GM18511 (cell line): Measurements from ENCODE around the gene CYP19A1.
"Not testable (repeated sequence)": the region's sequence is repeated elsewhere in the genome, so short reads cannot be mapped to it uniquely, and the experiment has no call there.

Experiments used
- ATAC-seq: cut with Tn5 transposase; IDR thresholded peaks from one replicate; pipeline ENCODE4 v1.9.1; 2021; ENCODE audit warnings: mild to moderate bottlenecking, moderate library complexity; ENCODE audit not compliant: unreplicated experiment

The CYP19A1 gene

DNA sequence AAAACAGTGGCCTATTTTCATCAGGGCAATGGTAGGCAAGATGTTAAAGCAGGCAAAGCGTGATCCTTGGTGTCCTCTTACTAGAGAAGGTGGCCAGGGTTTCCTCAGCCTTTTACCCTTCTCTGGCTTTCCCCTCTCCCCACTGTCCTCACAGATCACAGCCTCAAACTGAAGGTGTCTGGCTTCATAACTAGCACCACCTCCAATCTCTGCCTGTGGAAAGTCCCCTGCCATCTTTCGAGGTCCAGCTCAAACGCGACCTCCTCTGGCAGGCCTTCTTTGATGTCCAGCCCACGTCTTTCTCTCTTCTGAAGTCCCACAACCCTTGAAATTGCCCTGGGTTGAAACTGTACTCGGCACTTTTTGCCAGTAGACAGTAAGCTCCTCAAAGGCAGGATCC, 35.9 kb downstream of the CYP19A1 start:
- no peak for ATAC-seq

DNA sequence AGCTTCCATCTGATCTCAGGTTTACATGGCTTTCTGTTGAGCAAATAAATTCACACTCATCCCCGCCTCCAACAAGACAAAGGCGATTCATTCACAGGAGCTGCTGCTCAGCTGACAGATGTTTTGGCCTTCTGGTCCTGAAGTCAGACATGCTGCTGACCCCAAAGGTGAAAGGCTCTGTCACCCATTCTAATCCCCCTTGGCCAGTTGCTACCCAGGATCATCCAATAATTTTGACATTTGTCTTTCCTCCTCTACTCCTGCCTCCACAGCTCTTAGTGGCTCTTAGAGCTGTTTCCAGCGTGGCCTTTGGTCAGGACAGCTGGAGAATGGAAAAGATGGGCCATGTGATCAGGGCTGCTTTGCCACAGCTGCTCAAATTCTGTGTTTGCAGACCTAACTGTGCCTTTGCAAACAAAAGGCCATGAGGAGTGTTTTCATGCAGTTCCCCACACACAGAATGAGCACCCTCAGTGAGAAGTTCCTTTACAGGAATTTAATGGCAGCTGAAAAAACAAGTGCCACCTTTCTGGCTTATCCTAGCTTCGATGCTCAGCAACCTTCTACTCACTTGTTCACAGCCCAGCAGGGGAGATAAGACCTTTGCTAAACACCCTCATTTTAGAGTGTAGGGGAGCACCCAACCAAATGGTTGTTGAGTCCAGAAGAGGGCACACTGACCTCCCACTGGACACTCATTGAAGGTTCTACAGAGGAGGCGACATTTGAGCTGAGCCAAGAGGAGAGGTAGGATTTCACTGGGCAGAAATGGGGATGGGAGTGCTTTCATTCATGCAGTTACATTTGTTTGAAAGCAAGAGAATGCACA, 39.0 kb downstream of the CYP19A1 start:
- ATAC-seq: no peak

DNA sequence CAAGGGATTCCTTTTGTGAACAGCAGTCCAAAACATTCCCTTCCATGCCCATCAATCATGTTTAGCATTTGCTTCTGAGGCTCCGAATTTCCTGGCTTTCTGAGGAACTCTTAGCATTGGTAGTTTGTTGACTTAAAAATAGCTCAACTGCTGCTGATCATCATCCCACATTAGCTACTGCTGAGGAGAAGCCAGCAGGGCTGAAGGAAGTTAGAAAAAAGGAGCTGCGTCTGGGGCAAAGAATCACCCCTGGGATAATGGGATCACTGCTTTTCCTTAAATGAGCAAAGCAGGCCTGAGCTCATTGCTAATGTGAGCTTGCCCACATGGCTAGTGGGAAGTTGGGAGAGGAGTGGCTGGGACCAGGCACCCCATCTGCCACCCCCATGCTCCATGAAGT, 39.8 kb downstream of the CYP19A1 start:
- ATAC-seq: no peak

DNA sequence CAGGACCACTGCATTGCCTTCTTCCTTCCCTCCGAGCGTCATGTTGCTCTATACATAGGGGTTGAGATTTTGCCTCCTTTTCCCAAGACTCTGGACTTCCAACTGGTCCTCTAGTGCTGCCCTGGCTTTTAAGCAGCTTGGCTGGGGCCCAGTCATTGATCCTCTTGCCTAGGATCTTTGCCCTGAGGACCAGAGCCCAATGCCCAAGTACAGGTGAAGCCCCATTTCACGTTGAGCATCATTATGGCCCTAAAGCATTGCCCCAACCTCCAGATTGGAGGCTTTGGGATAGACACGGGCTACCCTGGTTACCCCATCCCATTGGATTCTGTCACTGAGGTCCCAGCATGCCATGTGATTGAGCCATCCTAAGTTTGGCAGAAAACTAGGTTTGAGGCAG, 47.7 kb downstream of the CYP19A1 start:
- ATAC-seq: no peak

DNA sequence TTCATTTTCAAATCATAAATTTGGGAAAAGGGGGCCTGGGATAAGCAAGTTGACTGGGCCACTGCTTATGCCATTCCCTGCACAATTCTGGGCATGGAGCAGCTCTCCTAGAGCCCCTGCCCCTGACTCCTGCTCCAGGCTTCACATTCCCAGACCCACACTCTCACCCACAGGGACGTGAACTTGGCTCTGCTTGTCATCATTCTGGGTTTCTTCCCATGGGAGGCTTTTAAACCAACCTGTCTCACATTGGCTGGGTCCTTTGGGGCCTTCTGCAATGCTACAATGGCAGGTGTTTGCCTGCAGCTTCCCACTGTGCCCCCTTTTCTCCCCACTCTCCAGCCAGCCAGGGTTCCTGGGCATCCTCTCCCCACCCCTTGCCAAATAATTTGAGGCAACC, 49.1 kb downstream of the CYP19A1 start:
- no peak for ATAC-seq

DNA sequence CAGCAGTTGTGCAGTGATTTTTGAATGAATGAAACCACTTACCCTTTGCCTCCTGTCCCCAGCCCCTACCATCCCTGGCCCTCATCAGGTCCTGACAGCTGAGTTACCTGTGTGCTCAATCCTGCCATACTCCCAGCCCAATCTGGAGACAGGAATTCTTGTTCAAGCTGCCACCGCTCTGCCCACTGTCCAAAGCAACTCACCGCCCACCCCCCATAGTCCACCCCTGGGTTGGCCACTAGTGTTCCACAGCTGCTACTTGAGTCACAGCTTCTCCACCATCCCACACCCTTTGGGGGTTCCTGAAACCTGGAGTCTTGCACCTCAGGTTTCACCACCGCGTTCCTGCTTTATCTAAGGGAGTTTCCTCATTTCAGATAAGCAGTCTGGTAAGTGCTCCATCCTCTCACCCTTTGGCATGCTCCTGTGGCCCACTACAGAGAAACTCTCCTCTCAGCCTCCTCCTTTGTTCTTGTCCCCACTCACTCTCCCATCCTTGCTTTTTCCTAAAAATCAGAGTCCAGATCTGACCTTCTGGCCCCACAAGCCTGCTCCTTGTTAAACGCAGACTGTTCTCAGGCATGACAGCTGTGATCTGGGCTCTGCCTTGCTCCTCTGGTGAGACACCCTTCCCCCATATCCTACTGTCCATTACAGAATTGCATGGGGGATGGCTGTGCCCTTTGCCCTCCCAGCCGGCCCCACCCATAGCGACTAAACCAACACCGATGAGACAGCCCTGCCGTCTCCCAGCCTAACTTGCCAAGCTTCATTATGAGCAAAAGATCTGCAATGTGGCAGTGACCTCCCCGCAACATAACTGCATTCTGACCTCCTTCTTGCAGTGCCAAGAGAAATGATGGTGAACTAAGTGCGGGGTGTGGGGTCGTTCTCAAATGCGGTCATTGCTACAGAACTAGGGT, 50.0 kb downstream of the CYP19A1 start:
- no peak for ATAC-seq

DNA sequence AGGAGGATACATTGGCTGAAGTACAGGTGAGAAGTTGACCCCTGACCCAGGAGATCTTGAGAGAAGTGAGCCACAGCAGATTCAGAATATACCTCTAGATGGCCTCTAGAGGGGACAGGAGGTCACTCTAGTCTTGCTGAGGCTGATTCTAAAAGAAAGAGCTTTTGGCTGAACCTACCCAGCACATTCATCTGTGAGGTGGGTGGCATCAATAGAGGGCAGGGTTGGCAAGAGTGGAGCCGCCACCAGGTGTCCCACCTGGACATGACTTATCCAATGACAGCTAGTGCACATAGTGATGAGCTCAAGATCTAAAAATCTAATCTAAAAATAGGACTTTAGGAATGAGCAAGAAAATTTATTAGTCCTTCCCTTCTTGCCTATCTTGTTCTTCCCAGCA, 51.6 kb downstream of the CYP19A1 start:
- no peak for ATAC-seq

DNA sequence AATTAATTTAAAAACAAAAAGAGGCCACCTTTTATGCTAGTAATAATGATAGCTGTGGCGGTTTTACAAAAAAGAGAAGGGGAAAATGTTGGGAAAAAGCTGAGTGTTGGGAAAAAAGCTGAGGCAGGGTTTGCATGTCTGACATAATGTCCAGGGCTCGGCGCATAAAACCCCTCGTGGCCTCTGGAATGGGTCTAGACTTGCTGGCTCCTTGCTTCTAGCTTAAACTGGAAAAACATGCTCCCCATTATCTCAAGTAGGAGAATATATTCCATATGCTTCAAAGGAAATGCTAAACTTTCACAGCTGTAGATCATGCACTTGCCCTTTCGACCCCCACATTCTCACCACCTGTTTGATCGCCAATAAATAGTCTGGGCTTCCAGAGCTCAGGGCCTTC, 53.0 kb downstream of the CYP19A1 start:
- no peak for ATAC-seq

DNA sequence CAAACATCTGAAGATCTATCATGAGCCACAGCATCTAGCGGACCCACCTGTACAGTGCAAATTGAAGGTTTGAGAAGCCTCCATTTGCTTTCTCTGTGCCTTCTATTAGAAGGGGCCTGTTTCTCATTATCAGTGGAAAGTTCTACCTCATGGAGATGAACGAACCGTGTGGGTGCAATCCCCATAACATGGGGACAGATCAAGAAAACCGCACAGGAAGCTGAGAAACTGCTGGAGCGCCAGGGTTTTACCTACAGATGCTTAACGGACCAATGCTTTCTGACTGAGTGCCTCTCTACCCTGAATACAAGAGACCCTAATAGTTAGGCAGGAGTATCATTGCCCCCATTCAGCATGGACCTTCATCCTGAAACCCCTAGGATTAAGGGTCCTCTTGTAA, 53.5 kb downstream of the CYP19A1 start:
- ATAC-seq: no peak

DNA sequence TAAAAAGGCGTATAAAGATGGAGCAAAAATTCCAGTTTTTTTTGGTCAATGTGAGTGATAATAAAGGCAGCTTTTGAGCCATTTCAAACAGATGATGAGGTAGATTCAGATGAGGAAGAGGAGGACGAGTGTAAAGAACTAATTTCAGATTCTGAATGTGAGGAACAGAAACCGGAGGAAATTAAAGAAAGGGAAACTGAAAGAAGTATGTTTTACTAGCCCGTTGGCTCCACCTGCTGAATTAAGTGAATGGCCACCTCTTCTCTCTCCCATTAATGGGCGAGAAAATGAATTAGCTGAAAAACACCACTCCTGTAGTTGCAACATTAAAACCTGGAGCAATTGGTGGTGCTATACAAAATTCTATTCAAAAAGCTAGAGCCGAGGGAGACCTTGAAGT, 55.4 kb downstream of the CYP19A1 start:
- ATAC-seq: no peak

DNA sequence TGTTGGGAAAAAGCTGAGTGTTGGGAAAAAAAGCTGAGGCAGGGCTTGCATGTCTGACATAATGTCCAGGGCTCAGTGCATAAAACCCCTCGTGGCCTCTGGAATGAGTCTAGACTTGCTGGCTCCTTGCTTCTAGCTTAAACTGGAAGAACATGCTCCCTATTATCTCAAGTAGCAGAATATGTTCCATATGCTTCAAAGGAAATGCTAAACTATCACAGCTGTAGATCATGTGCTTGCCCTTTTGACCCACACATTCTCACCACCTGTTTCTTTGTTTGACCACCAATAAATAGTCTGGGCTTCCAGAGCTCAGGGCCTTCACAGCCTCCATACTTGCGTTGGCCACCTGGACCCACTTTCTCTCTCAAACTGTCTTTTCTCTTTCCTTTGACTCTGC, 56.2 kb downstream of the CYP19A1 start:
- ATAC-seq: not testable (repeated sequence)

DNA sequence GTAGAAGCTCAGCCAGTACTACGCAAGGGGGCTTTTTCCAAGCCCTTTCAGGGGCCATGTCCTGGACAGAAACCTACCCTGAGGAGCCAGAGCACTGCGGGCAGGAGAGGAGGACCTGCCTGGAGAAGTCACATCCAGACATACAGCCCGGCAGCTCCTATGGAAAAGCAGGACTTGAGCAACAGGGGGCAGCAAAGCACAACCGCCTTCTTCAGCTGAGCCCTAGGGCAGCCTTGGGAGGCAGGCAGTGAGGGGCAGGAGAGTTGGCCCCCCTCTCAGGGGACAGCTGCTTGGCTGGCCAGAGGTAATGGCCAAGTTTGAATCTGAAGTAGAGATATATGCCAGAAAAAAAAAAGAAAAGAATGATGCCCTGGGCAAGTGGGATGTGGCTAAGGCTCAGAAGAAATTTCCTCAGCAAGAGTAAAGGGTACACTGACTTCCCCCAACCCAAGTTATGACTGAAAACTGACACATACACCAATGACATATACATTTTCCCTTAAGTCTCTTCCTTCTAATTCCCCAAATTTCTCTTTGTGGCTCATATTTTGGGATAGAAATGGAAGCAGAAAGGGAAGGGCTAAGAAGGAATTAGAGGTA, 56.9 kb downstream of the CYP19A1 start:
- ATAC-seq: no peak

DNA sequence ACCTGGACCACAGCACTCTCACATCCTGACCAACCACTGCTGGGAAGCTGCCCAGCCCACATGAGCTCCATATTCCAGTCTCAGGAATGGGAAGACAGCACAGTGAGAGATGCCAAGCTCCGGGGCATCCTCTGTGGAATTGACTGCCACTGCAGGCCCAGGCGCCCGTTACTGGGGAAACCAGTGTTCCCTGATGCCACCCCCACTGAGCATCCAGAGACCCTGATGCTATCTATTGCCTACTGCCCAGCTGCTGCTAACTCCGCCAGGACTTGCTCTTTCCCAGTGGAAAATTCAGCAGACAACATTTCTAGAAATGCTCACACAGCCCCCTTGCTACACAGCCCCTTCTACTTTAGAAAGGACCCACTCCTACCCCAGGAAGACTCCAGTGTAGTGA, 57.6 kb downstream of the CYP19A1 start:
- ATAC-seq: no peak

DNA sequence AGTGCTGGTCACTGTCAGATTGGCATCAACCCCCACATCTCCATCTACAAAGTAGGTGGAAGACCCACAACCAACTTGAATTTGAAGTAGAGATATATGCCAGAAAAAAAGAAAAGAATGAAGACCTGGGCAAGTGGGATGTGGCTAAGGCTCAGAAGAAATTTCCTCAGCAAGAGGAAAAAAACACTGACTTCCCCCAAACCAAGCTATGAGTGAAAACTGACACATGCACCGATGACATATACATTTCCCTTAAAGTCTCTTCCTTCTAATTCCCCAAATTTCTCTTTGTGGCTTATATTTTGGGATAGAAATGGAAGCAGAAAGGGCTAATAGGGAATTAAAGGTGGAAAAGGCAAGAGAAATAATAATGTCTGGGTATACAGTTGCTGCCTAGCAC, 59.0 kb downstream of the CYP19A1 start:
- ATAC-seq: no peak

DNA sequence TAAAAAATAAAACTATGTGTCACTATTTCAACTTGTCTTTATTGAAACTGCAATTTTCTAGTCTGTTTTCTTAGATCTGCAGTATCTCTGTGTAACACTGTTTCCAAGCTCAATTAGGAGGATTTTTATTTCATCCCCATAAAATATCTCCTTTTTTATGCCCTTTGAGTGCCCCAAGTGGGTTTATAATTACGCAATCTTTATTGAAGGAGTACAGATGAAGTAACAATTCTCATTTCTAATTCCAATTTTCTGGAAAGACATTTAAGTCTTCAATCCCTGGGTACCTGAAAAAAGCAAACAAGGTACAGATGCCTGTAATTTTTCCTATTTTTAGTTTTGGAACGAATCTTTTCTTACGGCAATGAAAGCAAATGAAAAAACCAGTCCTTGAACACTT, 61.3 kb downstream of the CYP19A1 start:
- ATAC-seq: no peak

DNA sequence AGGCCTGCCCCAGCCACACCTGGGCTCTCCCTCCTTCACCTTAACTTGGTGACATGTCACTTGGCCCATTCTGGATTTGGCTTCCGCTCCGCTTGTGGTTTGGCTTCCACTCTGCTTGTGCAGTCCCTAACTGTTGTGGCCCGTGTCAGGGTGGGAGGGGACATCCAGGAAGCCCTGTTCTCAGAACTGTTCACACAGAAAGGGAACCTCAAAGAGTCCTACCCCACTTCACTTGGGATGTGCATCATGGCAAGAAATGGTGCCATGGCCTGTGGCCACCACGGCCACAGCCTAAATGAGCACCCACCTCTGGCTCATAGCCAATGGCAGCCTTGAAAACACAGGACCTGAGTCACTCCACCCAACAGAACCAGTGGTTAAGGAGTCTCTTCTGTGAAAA, 63.4 kb downstream of the CYP19A1 start:
- ATAC-seq: no peak

DNA sequence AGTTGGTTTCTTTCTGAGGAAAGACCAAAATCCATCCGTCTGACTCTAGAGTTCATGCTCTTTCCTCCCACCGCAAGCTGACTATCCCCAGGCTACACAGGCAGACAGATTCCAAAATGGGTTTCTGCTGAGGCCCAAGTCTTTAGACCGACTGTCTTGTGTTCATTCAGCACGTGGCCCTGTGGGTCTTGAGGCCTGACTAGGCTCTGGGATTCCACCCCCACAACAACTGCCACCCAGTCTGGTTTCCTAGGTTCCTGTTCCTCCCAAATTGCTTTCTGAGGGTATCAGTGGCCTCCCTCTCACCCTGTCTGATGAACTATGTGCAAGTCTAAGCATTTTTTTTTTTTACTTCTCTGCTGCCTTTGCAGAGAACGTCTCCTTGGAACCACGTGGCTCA, 67.7 kb downstream of the CYP19A1 start:
- ATAC-seq: no peak

DNA sequence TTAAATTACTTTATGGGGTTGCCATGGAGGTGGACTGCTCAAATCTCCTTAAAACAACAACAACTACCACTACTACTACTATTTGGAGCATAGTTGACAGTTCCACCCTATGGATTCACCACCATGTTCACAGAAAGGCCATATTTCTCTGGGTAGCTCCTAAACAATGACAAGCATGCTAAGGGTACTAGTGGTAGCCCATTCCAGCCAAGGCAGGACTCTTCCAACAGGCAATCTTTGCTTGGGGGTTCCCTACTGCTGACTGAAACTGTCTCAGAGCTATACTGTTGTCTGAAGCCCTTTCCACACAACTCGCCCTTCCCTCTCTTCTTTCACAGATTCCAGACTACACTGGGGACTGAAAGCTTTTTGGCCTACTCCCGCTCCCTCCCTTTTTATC, 68.9 kb downstream of the CYP19A1 start:
- ATAC-seq: no peak

DNA sequence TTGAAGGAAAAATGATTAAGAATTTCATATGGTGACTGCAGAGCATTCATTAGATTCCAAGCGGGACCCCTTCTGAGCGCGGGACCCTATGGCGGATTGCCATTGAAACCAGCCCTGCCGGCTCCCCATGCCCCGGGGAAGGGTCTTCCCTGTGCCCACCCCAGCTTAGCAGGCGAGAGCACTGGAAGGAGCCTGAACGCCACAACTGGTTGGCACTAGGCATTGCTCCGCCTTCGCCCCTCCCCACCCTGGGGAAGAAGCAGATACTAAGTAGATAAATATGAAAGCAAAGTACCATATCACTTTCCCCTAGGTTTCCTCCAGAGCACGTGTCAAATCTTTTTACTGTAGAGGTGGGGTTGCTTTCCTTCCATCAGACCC, 70.7 kb downstream of the CYP19A1 start:
- no peak for ATAC-seq

DNA sequence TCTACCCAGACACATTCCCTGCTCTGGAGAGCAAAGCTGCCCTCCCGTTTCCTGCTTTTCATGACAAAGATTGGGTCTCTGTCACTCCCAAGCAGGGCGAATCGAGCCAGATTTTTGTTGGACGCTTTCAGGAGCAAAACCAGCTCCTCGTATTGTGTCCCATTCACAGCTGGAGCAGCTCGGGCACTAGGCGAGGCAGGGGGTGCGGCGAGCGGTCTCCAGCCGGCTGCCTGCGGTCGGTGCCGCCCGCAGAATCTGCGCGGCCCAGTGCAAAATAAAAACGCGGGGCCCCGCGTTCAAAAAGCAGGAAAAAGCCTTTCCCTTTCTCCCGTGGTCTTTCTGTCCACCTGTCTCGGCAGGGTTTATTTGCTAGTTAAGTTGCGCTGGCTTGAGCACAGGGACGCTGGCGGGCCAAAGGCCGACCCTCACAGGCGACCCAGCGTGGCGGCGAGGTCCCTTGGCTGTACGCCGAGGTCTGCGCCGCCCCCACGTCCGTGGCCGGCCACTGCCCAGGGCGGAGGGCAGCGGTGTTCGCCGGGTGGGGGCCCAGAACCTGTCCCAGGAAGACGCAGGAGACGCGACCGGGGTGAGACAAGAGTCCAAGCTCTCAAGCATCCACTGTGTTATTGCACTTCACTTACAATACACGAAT, 71.2 kb downstream of the CYP19A1 start:
- ATAC-seq: no peak

DNA sequence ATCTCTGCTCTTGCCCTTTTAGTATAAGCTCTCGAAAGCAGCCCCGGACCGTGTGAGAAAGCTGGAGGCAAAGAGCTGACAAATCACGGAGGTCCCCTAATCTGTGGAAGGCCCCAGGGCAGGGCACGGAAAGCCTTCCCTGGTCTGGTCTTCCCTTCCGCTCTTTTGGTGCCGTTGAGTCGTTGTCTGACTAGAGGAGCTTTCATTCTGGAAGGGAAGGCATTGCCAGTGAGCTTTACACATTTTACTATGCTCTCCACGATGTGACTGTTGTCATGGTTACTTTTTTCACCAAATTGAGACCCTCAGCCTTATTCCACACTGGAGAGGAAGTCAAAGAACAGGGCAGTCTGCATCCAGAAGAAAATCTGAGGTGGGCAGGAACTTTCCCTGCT, 71.7 kb downstream of the CYP19A1 start:
- no peak for ATAC-seq
